ENCODE results near the gene ASB3.

Gene ASB3

DNA sequence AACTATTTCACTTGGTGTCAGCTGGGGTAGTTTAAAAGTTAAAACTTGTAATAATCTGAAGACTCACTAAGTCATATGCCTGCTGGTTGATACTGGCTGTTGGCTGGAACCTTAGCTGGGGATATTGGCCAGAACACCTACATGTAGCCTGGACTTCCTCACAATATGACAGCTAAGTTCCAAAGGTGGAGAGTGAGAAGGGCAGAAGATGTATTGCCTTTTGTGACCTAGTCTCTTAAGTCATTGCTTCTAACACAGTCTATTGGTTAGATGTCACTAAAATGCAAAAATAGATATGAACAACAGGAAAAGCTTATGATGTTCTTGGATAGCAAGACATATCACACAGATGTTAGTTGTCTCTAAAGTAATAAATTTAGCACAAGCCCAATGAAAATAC, 132.4 kb downstream of the ASB3 start:
- TF ChIP-seq, protein P1, sequence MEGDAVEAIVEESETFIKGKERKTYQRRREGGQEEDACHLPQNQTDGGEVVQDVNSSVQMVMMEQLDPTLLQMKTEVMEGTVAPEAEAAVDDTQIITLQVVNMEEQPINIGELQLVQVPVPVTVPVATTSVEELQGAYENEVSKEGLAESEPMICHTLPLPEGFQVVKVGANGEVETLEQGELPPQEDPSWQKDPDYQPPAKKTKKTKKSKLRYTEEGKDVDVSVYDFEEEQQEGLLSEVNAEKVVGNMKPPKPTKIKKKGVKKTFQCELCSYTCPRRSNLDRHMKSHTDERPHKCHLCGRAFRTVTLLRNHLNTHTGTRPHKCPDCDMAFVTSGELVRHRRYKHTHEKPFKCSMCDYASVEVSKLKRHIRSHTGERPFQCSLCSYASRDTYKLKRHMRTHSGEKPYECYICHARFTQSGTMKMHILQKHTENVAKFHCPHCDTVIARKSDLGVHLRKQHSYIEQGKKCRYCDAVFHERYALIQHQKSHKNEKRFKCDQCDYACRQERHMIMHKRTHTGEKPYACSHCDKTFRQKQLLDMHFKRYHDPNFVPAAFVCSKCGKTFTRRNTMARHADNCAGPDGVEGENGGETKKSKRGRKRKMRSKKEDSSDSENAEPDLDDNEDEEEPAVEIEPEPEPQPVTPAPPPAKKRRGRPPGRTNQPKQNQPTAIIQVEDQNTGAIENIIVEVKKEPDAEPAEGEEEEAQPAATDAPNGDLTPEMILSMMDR (IDR thresholded peaks at IDR 0.05; ENCODE audit: borderline replicate concordance, control extremely low read depth, extremely low read depth, insufficient read depth, missing control alignments): no peak
- in situ Hi-C loops (cut with MboI; ENCODE audit: low sequenced_read_pairs, unreplicated experiment): no loop called here
- DNase-seq (ENCODE audit: low spot score): no peak

DNA sequence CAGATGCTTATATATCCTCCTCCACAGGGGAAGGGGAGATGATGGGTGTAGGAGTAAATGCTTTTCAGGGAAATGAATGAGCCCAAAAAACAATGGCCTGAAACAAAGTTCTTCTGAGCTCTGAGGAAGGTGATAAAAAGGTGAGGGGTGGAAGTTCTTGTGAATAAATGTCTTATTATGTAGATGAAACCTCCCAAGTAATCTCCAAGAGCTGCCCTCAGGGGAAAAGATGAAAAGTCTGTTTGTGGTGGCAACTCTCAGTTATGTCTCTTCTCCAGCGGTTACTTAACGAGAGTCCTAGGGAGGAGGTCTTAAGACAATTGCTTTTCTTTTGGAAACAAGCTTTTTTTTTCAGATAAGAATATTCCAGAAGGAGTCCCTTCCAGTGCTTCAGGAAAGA, 134.6 kb downstream of the ASB3 start:
- in situ Hi-C loops (cut with MboI; ENCODE audit: low sequenced_read_pairs, unreplicated experiment): no loop called here
- no peak for DNase-seq (ENCODE audit: low spot score)

DNA sequence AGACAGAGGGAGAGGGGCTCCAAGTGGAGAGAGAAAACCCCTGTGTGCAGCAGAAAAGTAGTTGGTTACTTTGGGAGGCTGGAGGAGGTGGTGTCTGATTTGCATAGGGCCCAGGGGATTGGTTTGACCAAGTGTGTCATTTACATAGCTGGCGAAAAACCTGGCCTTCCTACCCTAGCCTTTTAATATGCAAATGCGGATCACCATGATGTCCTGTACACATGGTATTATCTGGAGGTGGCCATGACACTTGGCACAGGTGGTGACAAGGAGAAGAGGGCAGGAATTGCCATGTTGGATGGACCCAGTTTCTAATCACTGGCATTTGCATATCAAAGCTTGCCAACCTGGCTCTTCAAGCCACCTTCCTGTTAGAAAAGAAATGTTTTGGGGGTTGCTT, 140.0 kb downstream of the ASB3 start:
- DNase-seq (ENCODE audit: low spot score): no peak
- TF ChIP-seq, protein P1 (IDR thresholded peaks at IDR 0.05; ENCODE audit: borderline replicate concordance, control extremely low read depth, extremely low read depth, insufficient read depth, missing control alignments): no peak
- in situ Hi-C loops (cut with MboI; ENCODE audit: low sequenced_read_pairs, unreplicated experiment): no loop called here

More for the DNA sequence above, 134.6 kb downstream of the ASB3 start:
- TF ChIP-seq, protein P1 (IDR thresholded peaks at IDR 0.05; ENCODE audit: borderline replicate concordance, control extremely low read depth, extremely low read depth, insufficient read depth, missing control alignments): no peak

DNA sequence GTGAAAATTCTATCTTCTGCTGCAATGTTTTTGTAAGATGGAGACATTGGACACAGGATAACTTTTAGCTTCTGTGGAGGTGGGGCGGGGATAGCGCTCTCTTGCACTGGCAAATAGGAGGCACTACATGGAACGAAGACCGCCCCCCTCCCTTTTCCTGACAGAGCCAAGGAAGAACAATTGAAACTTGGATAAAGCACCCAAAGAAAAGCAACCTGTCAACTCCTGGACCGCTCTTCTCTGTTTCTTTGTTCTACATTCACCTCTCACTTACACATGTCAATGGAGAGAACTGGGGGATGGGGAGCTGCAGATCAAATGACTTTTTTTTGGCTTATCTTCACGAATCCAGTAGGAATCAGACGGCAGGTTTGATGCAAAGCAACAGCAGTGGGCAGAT, 145.5 kb downstream of the ASB3 start:
- TF ChIP-seq, protein P1 (IDR thresholded peaks at IDR 0.05; ENCODE audit: borderline replicate concordance, control extremely low read depth, extremely low read depth, insufficient read depth, missing control alignments): no peak
- no peak for DNase-seq (ENCODE audit: low spot score)
- in situ Hi-C loops (cut with MboI; ENCODE audit: low sequenced_read_pairs, unreplicated experiment): no loop called here

DNA sequence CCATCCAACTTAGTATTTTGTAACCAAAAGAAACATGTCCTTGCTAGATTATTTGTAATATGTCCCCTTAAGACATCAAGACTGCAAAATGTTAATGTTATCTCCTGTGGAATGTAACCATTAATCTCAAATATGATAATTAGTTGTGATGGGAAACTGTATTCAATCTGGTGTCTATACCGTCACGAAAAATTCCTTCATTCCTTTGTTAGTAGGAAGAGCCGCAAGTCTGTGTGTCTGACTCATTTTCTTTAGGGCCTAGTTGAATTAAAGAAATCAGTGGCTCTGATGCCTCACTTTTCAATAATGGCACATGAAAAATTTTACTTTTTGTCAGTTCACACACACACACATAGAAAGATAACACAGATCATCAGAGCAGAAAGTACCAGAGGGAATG, 146.3 kb downstream of the ASB3 start:
- DNase-seq (ENCODE audit: low spot score): no peak
- TF ChIP-seq, protein P1 (IDR thresholded peaks at IDR 0.05; ENCODE audit: borderline replicate concordance, control extremely low read depth, extremely low read depth, insufficient read depth, missing control alignments): no peak
- in situ Hi-C loops (cut with MboI; ENCODE audit: low sequenced_read_pairs, unreplicated experiment): no loop called here

DNA sequence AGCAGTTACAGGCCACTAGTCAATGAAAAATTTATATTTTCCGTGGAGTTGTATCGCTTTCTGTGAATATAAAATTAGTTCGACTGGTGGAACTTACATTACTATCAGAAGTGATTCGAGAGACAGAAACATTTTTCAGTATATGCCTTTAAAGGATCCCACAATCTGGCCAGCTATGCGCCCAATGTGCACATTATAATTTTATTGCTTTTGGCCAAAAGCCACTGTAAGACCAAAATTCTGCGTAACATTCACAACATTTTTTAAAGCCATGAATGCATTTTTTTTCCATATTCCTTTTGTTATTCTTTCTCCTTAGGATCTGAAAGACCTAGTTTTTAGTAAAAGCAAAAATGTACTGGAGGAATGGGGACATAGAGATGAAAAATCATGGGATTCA, 150.2 kb downstream of the ASB3 start:
- in situ Hi-C loops (cut with MboI; ENCODE audit: low sequenced_read_pairs, unreplicated experiment): no loop called here
- no peak for DNase-seq (ENCODE audit: low spot score)

More for the DNA sequence above, 150.2 kb downstream of the ASB3 start:
- TF ChIP-seq, protein P1 (IDR thresholded peaks at IDR 0.05; ENCODE audit: borderline replicate concordance, control extremely low read depth, extremely low read depth, insufficient read depth, missing control alignments): no peak
